IMR-90 (cell line): ENCODE measurements around the gene GFRA4. TPM values are rescaled to one million over a fixed set of nuclear protein-coding genes. Genes with fewer than 3 reads are reported as not detected.

Experiments used
- ATAC-seq: fragments of 200-7000 bp; cut with Tn5 transposase; 2 replicates; pipeline ENCODE4 v1.9.1; 2020; ENCODE audit warnings: low read depth, mild to moderate bottlenecking, moderate library complexity
- BruUV-seq: library from RNA; stranded (reverse); fragments of 400-500 nt; replicated peaks from 2 replicates; lab custom pipeline; 2021; lab: Mats Ljungman, UMichigan
- CTCF ChIA-PET: fragments of 300-600 bp; formaldehyde crosslinking; extraction: SDS; loops from one replicate; lab custom pipeline; 2021; ENCODE audit warnings: antibody characterized with exemption; lab: Yijun Ruan, JAX
- POLR2A ChIA-PET: fragments of 300-600 bp; sonication (Branson Sonifier 250); formaldehyde crosslinking; loops from one replicate; lab custom pipeline; 2022; ENCODE audit warnings: antibody characterized with exemption; ENCODE audit not compliant: unreplicated experiment; lab: Charles Lee
- DNase-seq: peaks from one replicate; pipeline ENCODE4 v3.0.0; 2013
- H2AFZ ChIP-seq: replicated peaks from 2 replicates; pipeline ENCODE3; 2013; ENCODE audit warnings: low read length, mild to moderate bottlenecking; ENCODE audit not compliant: poor library complexity
- H2AK5ac ChIP-seq: 2 replicates; pipeline ENCODE4 v1.6.1; 2013; ENCODE audit warnings: low read depth, low read length, inconsistent platforms
- H2AK9ac ChIP-seq: replicated peaks from 2 replicates; pipeline ENCODE3; 2013; ENCODE audit warnings: mild to moderate bottlenecking, low read depth, low read length, moderate library complexity; ENCODE audit not compliant: poor library complexity
- H2BK120ac ChIP-seq: 2 replicates; pipeline ENCODE4 v1.6.1; 2013; ENCODE audit warnings: low read depth, low read length, inconsistent platforms
- H2BK15ac ChIP-seq: 3 replicates; pipeline ENCODE4 v1.6.1; 2013; ENCODE audit warnings: low read depth, low read length, inconsistent platforms
- H2BK20ac ChIP-seq: 2 replicates; pipeline ENCODE4 v1.6.1; 2013; ENCODE audit warnings: low read depth, mild to moderate bottlenecking, inconsistent platforms, low read length, moderate library complexity
- H2BK5ac ChIP-seq: 2 replicates; pipeline ENCODE4 v1.6.1; 2013; ENCODE audit warnings: mild to moderate bottlenecking, low read depth, low read length, inconsistent platforms; ENCODE audit not compliant: poor library complexity, severe bottlenecking
- H3K14ac ChIP-seq: replicated peaks from 2 replicates; pipeline ENCODE4 v1.6.1; 2013; ENCODE audit warnings: low read depth, low read length, inconsistent platforms
- H3K18ac ChIP-seq: 2 replicates; pipeline ENCODE4 v1.6.1; 2013; ENCODE audit warnings: low read depth, low read length, control low read depth
- H3K23ac ChIP-seq: 2 replicates; pipeline ENCODE4 v1.6.1; 2013; ENCODE audit warnings: low read depth, low read length, inconsistent platforms
- H3K27ac ChIP-seq: 2 replicates; pipeline ENCODE4 v1.5.1; 2013; ENCODE audit warnings: mild to moderate bottlenecking, control low read depth, low read length; ENCODE audit not compliant: insufficient read depth
- H3K27me3 ChIP-seq: 2 replicates; pipeline ENCODE4 v1.6.1; 2013; ENCODE audit warnings: low read length; ENCODE audit not compliant: control insufficient read depth, insufficient read depth
- H3K36me3 ChIP-seq: 2 replicates; pipeline ENCODE4 v1.6.1; 2013; ENCODE audit warnings: low read length, mixed read lengths; ENCODE audit not compliant: control insufficient read depth, insufficient read depth
- H3K4ac ChIP-seq: 2 replicates; pipeline ENCODE4 v1.6.1; 2013; ENCODE audit warnings: low read depth, low read length, inconsistent platforms
- H3K4me1 ChIP-seq: 2 replicates; pipeline ENCODE4 v1.6.1; 2013; ENCODE audit warnings: low read length, mixed read lengths; ENCODE audit not compliant: control insufficient read depth, insufficient read depth
- H3K4me2 ChIP-seq: 2 replicates; pipeline ENCODE4 v1.6.1; 2013; ENCODE audit warnings: low read depth, mild to moderate bottlenecking, control low read depth, low read length, moderate library complexity
- H3K4me3 ChIP-seq: 2 replicates; pipeline ENCODE4 v1.5.1; 2013; ENCODE audit warnings: low read depth, mild to moderate bottlenecking, control low read depth, low read length, moderate library complexity; ENCODE audit not compliant: insufficient read depth
- H3K56ac ChIP-seq: 2 replicates; pipeline ENCODE4 v1.6.1; 2013; ENCODE audit warnings: low read length, inconsistent platforms; ENCODE audit not compliant: insufficient read depth; ENCODE audit errors: extremely low read depth
- H3K79me1 ChIP-seq, 2 experiments: 2 replicates each; pipeline ENCODE4 v1.6.1; 2013; ENCODE audit warnings: low read length in 2 of 2, inconsistent platforms in 1 of 2, low read depth in 1 of 2
- H3K9ac ChIP-seq: 2 replicates; pipeline ENCODE4 v1.6.1; 2013; ENCODE audit warnings: low read depth, low read length, control low read depth
- H3K9me1 ChIP-seq: 2 replicates; pipeline ENCODE4 v1.6.1; 2013; ENCODE audit warnings: low read length, inconsistent platforms; ENCODE audit not compliant: insufficient read depth
- H3K9me3 ChIP-seq: 2 replicates; pipeline ENCODE4 v1.6.1; 2013; ENCODE audit warnings: low read length; ENCODE audit not compliant: control insufficient read depth, insufficient read depth
- H4K20me1 ChIP-seq: 2 replicates; pipeline ENCODE4 v1.6.1; 2013; ENCODE audit warnings: low read length, inconsistent platforms; ENCODE audit not compliant: insufficient read depth
- H4K5ac ChIP-seq: 2 replicates; pipeline ENCODE4 v1.6.1; 2013; ENCODE audit warnings: mild to moderate bottlenecking, low read depth, low read length, control low read depth
- H4K8ac ChIP-seq, 2 experiments: 2 replicates each; pipeline ENCODE4 v1.6.1; 2013; ENCODE audit warnings: low read depth in 2 of 2, low read length in 2 of 2, control low read depth in 1 of 2, inconsistent platforms in 1 of 2
- H4K91ac ChIP-seq: 2 replicates; pipeline ENCODE4 v1.6.1; 2013; ENCODE audit warnings: low read depth, low read length, inconsistent platforms; ENCODE audit not compliant: insufficient read depth
- BHLHE40 ChIP-seq: fragments of 150-350 bp; IDR thresholded peaks from 2 replicates; pipeline ENCODE4 v1.6.1; 2016; ENCODE audit warnings: mild to moderate bottlenecking, low read depth, low read length
- CEBPB ChIP-seq: IDR thresholded peaks from 2 replicates; pipeline ENCODE4 v1.6.1; 2012; ENCODE audit warnings: low read depth, low read length, improper control_type of control experiment
- CHD1 ChIP-seq: IDR thresholded peaks from 2 replicates; pipeline ENCODE4 v1.6.1; 2012; ENCODE audit warnings: low read depth, low read length, improper control_type of control experiment
- FOS ChIP-seq: fragments of 150-350 bp; IDR thresholded peaks from 2 replicates; pipeline ENCODE4 v1.6.1; 2016; ENCODE audit warnings: low read depth, low read length
- MAFK ChIP-seq: IDR thresholded peaks from 2 replicates; pipeline ENCODE4 v1.6.1; 2012; ENCODE audit warnings: low read depth, low read length, improper control_type of control experiment
- MAZ ChIP-seq: IDR thresholded peaks from 2 replicates; pipeline ENCODE4 v1.6.1; 2012; ENCODE audit warnings: low read depth, mild to moderate bottlenecking, low read length, improper control_type of control experiment, moderate library complexity, borderline replicate concordance
- MXI1 ChIP-seq: IDR thresholded peaks from 2 replicates; pipeline ENCODE4 v1.6.1; 2012; ENCODE audit warnings: low read depth, mild to moderate bottlenecking, low read length, moderate library complexity, borderline replicate concordance
- NFE2L2 ChIP-seq: fragments of 150-350 bp; IDR thresholded peaks from 2 replicates; pipeline ENCODE4 v1.6.1; 2016; ENCODE audit warnings: low read depth, mild to moderate bottlenecking, low read length
- POLR2A ChIP-seq: IDR thresholded peaks from 2 replicates; pipeline ENCODE4 v1.6.1; 2012; ENCODE audit warnings: mild to moderate bottlenecking, low read depth, low read length
- RAD21 ChIP-seq: IDR thresholded peaks from 2 replicates; pipeline ENCODE4 v1.6.1; 2012; ENCODE audit warnings: low read length, improper control_type of control experiment
- RCOR1 ChIP-seq: IDR thresholded peaks from 2 replicates; pipeline ENCODE4 v1.6.1; 2012; ENCODE audit warnings: mild to moderate bottlenecking, low read length, improper control_type of control experiment; ENCODE audit not compliant: insufficient replicate concordance
- RFX5 ChIP-seq: IDR thresholded peaks from 2 replicates; pipeline ENCODE4 v1.8.0; 2012; ENCODE audit warnings: low read depth, mild to moderate bottlenecking, low read length, moderate library complexity
- SMC3 ChIP-seq: fragments of 150-350 bp; IDR thresholded peaks from 2 replicates; pipeline ENCODE4 v1.6.1; 2016; ENCODE audit warnings: low read depth, mild to moderate bottlenecking, antibody characterized with exemption, low read length, moderate library complexity
- USF2 ChIP-seq: fragments of 150-350 bp; IDR thresholded peaks from 2 replicates; pipeline ENCODE4 v1.6.1; 2017; ENCODE audit warnings: mild to moderate bottlenecking, antibody characterized with exemption, low read length, low read depth
- WGBS, 2 experiments: methylation state at CpG; one replicate each; pipeline versions ENCODE4 v1.1.5 to v1.1.7; 2013; ENCODE audit warnings: missing lambda C conversion rate in 2 of 2; ENCODE audit not compliant: insufficient read length in 1 of 2; ENCODE audit errors: extremely low coverage in 2 of 2; 5-methylcytosine and 5-hydroxymethylcytosine counted together
- dilution Hi-C: fragments of 300-500 bp; cut with HindIII; formaldehyde crosslinking; loops from one replicate; pipeline ENCODE4 v1.14.3; 2018; ENCODE audit warnings: low sequenced_read_pairs; ENCODE audit not compliant: unreplicated experiment
- in situ Hi-C: fragments of 300-500 bp; cut with MboI; formaldehyde crosslinking; loops from 3 replicates; pipeline ENCODE4 v1.14.3; 2019; ENCODE audit warnings: low sequenced_read_pairs, inconsistent platforms, mixed read lengths
- intact Hi-C: fragments of 100-400 bp; cut with micrococcal nuclease; formaldehyde crosslinking; loops from 2 replicates; pipeline ENCODE4 v1.10.0; 2022
- polyA plus RNA-seq, 3 experiments: library from polyadenylated mRNA; depleted of rRNA; stranded (reverse); fragments of >200 nt; gene quantifications; 2 replicates each; pipeline ENCODE4 v1.2.3, GENCODE V29; 2012; ENCODE audit warnings: low replicate concordance in 1 of 3
- total RNA-seq: library from RNA; depleted of rRNA; stranded (reverse); fragments of >200 nt; gene quantifications from 2 replicates; pipeline ENCODE4 v1.2.3, GENCODE V29; 2012
- TF ChIP-seq, protein P1 (sequence below): fragments of 150-350 bp; IDR thresholded peaks from 2 replicates; pipeline ENCODE4 v1.6.1; 2016; ENCODE audit warnings: low read depth, mild to moderate bottlenecking, low read length, moderate library complexity, borderline replicate concordance

GFRA4 gene
- total and polyA plus RNA-seq, 2 of the 4 experiments (the other 2 are of a cell fraction), result not detected

DNA sequence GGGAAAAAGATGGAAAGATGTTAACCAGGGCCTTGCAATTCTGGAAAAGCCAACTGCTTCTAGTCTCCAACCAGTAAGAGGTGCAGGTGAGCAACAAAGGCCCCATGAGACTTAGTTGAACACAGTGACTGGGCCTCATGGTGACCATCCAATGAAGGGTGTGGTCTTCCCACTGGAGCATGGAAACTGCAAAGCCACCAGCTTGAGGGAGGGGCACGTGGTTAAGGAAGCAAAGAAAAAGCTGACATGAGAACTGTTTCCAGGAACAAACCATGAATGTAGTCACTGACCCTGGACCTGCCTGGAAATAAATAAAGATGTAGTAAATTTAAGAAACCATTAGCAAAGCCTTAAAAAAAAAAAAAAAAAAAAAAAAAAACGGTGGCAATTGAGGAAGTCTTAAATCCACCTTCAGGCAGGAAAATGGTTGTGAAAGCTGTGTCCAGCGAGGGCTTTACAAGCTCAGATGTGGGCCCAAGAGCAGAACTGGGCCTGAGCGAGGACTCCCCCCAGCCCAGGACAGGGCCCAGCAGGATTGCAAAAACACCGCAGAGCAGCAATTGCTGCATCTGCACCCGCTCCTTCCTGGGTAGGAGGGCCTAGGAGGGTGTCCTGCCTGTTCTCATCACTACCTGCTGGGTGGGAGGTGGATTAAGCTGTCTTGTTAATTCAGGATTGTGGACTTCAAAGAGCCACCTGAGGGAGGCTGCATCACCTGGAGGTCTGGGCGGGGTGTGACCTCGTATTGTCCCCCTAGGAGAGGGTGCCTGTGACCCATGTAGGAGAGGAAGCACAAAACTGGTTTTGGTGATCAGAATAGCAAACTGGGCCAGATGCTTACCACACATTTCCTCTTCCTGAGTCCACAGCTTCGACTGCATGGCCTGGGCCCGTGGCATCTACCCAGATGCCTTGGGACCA is 10.3 kb downstream of the GFRA4 start:
- Histone ChIP-seq H3K23ac (no peak overlapping the region), H3K9ac (no peak overlapping the region), H3K9me3 (peaks cover 5% of the 10 kb centered on the region; the same call in 1 of the 2 replicates), H4K8ac (no peak overlapping the region), H3K79me1 (no peaks in the 10 kb centered on the region), H3K4ac (no peak overlapping the region), H4K5ac (no peak overlapping the region), H3K9me1 (peaks cover 7% of the 10 kb centered on the region; the same call in 1 of the 2 replicates), H2BK5ac (no peak overlapping the region), H3K4me1 (no peaks in the 10 kb centered on the region), H2BK20ac (no peak overlapping the region), H3K4me2 (no peak overlapping the region), H3K27ac (no peak overlapping the region), H4K20me1 (no peaks in the 10 kb centered on the region), H2AFZ (no peak overlapping the region), H2AK5ac (no peak overlapping the region), H2BK120ac (no peak overlapping the region), H3K18ac (no peak overlapping the region), H2AK9ac (no peak overlapping the region), H3K36me3 (peaks cover 1% of the 10 kb centered on the region; the same call in 1 of the 2 replicates), H3K14ac (no peak overlapping the region; the same call in 1 of the 2 replicates), H4K91ac (no peak overlapping the region), H3K56ac (no peak overlapping the region), H3K27me3 (peaks cover 6% of the 10 kb centered on the region; the same call in 1 of the 2 replicates), H3K4me3 (no peak overlapping the region), H2BK15ac (no peak overlapping the region)
- DNase-seq (no peak), ATAC-seq (no peak)
- intact Hi-C loops (no loop called here), in situ Hi-C loops (no loop called here), dilution Hi-C loops (no loop called here)
- 83% methylated on average over 1 of the region's 10 CpGs; no CpG with 5 or more reads in 1 of the 2 experiments for WGBS, 2 experiments
- no TSS peak for BruUV-seq
- CTCF ChIA-PET, result interaction anchor here (0.7 kb wide), 1 partner anchor 20 kb away, joined by 5 read pairs; no protein-coding TSS in a partner anchor
- POLR2A ChIA-PET, result no interaction called here
- TF ChIP-seq FOS (no peak), SMC3 (no peak), BHLHE40 (no peak), MAZ (no peak), NFE2L2 (no peak), RFX5 (no peak), RCOR1 (no peak), MXI1 (no peak), CHD1 (no peak), CEBPB (no peak), RAD21 (no peak), USF2 (no peak), POLR2A (no peak), MAFK (no peak)
- TF ChIP-seq, protein P1, sequence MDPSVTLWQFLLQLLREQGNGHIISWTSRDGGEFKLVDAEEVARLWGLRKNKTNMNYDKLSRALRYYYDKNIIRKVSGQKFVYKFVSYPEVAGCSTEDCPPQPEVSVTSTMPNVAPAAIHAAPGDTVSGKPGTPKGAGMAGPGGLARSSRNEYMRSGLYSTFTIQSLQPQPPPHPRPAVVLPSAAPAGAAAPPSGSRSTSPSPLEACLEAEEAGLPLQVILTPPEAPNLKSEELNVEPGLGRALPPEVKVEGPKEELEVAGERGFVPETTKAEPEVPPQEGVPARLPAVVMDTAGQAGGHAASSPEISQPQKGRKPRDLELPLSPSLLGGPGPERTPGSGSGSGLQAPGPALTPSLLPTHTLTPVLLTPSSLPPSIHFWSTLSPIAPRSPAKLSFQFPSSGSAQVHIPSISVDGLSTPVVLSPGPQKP, result no peak
